Measurements from ENCODE around the gene JKAMP. TPM values are rescaled to one million over a fixed set of nuclear protein-coding genes. Genes with fewer than 3 reads are reported as not detected.

Gene JKAMP
- total and polyA plus RNA-seq, 2 of the 8 experiments (the other 6 are each of a cell fraction or from before 2014, with no cell fraction given): 34.9 to 182 TPM

DNA sequence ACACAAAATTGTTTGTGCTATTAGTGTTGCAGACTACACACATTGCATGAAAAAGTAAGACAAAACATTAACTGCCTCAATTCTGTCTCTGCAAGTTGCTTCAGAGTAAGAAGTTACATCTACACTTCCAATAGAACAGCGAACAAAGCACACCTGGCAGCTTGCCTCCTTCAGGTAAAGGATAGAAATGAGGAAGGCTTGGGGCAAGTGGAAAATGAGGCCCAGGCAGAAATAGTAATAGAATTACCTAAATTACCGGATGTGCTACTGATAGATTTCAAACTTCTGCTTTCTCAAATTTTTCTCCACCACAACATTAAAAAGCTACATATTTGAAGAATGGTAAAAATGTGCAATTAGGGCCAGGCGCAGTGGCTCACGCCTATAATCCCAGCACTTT lies 54.6 kb downstream of the JKAMP start:
- Histone ChIP-seq H3K4me3 (ENCODE audit: extremely low read depth in 1 of 4, insufficient read depth in 2 of 4, low read depth in 3 of 4, low read length in 4 of 4) (no peak overlapping the region), H3K9me3 (ENCODE audit: insufficient read depth in 2 of 2, low read depth in 1 of 2, low read length in 1 of 2) (no peaks in the 10 kb centered on the region), H3K18ac (ENCODE audit: extremely low read depth, low read length) (no peak overlapping the region), H3K14ac (ENCODE audit: insufficient read length) (no peak overlapping the region), H4K91ac (replicated peaks; ENCODE audit: insufficient read length, low read length) (no peak overlapping the region), H2BK120ac (replicated peaks; ENCODE audit: low read depth, low read length) (no peak overlapping the region), H3K79me2 (ENCODE audit: control insufficient read depth in 1 of 2, insufficient read depth in 2 of 2, low read length in 2 of 2) (no peaks in the 10 kb centered on the region), H3K27me3 (replicated peaks in 1 of 4; ENCODE audit: control insufficient read depth in 3 of 4, extremely low read depth in 1 of 4, insufficient read depth in 3 of 4, low read length in 3 of 4) (no peaks in the 10 kb centered on the region), H2BK5ac (ENCODE audit: low read depth, low read length) (no peak overlapping the region), H2AFZ (ENCODE audit: low read length) (no peak overlapping the region), H3K9ac (replicated peaks in 1 of 4; ENCODE audit: extremely low read depth in 1 of 4, low read depth in 3 of 4, low read length in 3 of 4) (no peak overlapping the region), H2BK12ac (ENCODE audit: low read depth, low read length) (no peak overlapping the region), H3K56ac (replicated peaks; ENCODE audit: insufficient read length, low read depth, low read length) (no peak overlapping the region), H3K36me3 (ENCODE audit: control insufficient read depth in 2 of 4, insufficient read depth in 4 of 4, low read length in 3 of 4) (no peaks in the 10 kb centered on the region), H3K23me2 (ENCODE audit: low read depth, low read length) (no peaks in the 10 kb centered on the region), H3K4me1 (replicated peaks in 1 of 4; ENCODE audit: control insufficient read depth in 3 of 4, insufficient read depth in 4 of 4, low read length in 3 of 4) (no peaks in the 10 kb centered on the region), H4K8ac (ENCODE audit: extremely low read depth, insufficient read depth, low read length) (no peak overlapping the region), H2BK20ac (ENCODE audit: low read length) (no peak overlapping the region), H4K5ac (ENCODE audit: insufficient read length, low read depth, low read length) (no peak overlapping the region), H3K4ac (replicated peaks; ENCODE audit: insufficient read length, low read depth, low read length) (no peak overlapping the region), H3K4me2 (ENCODE audit: insufficient read depth in 1 of 2, low read depth in 2 of 2, low read length in 2 of 2) (no peak overlapping the region), H3K79me1 (ENCODE audit: low read depth, low read length) (no peaks in the 10 kb centered on the region), H3K23ac (ENCODE audit: insufficient read length) (no peak overlapping the region), H4K20me1 (replicated peaks in 1 of 2; ENCODE audit: control insufficient read depth in 1 of 2, insufficient read depth in 2 of 2, low read length in 2 of 2) (no peaks in the 10 kb centered on the region), H2AK5ac (ENCODE audit: low read depth, low read length) (no peak overlapping the region), H3K27ac (ENCODE audit: low read depth, low read length) (no peak overlapping the region), H2BK15ac (ENCODE audit: low read length) (no peak overlapping the region)
- 95% methylated on average over 4 of the region's 4 CpGs; no CpG with 5 or more reads in 1 of the 2 experiments for WGBS, 2 experiments (ENCODE audit: extremely low coverage in 1 of 2, insufficient coverage in 1 of 2, insufficient read length in 1 of 2, insufficient replicate concordance in 2 of 2, low coverage in 1 of 2, low lambda C conversion rate in 2 of 2, missing lambda C conversion rate in 1 of 2)
- FAIRE-seq (peak; percentile 62), DNase-seq (ENCODE audit: low read depth in 1 of 2, low spot score in 2 of 2) (no peak)
- TF ChIP-seq CEBPB (IDR thresholded peaks at IDR 0.05; ENCODE audit: low read depth, low read length): no peak
- TF ChIP-seq, protein P1, sequence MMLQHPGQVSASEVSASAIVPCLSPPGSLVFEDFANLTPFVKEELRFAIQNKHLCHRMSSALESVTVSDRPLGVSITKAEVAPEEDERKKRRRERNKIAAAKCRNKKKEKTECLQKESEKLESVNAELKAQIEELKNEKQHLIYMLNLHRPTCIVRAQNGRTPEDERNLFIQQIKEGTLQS (IDR thresholded peaks at IDR 0.05; ENCODE audit: insufficient read depth, low read depth, low read length): no peak
- TF ChIP-seq CREB1 (IDR thresholded peaks at IDR 0.05): no peak
- no peak for TF ChIP-seq BCL11A (IDR thresholded peaks at IDR 0.05; ENCODE audit: low read depth in 2 of 2, low read length in 2 of 2)
- no peak for TF ChIP-seq GABPA (IDR thresholded peaks at IDR 0.05; ENCODE audit: borderline replicate concordance, insufficient read depth, low read length)
- POLR2A ChIA-PET (ENCODE audit: partially characterized antibody): no interaction called here
- CTCF ChIA-PET (ENCODE audit: partially characterized antibody): interaction anchor here (1.3 to 2.7 kb wide), 4 partner anchors 27 to 38 kb away, joined by 3 to 19 read pairs (median 6); partner anchors contain the start of gene CCDC175

Measured in H1 (cell line).